ENCODE results near the gene MAGEB3. TPM values are rescaled to one million over a fixed set of nuclear protein-coding genes. Genes with fewer than 3 reads are reported as not detected.

The MAGEB3 gene
- total and polyA plus RNA-seq, 11 donors: not detected

DNA sequence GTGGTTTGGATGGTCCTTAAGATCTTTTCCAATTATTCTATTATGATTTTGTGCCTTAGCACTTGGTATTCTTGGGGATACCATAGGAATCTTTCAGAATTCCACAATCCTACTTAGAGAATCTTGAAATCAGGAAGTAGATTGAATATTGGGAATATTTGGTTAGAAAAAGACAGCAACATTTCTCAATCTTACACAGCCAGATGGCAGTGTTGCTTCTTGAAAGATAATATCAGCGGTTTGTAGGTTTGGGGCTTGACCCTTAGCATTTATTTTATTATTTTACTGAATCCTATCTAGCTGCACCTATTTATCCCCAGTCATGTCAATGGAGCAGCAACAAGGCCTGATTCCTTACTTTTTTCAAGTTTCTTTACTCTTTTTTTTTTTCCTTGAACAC is 45.0 kb downstream of the MAGEB3 start:
- ATAC-seq (no peak), DNase-seq (no peak)
- TF ChIP-seq, protein P1, sequence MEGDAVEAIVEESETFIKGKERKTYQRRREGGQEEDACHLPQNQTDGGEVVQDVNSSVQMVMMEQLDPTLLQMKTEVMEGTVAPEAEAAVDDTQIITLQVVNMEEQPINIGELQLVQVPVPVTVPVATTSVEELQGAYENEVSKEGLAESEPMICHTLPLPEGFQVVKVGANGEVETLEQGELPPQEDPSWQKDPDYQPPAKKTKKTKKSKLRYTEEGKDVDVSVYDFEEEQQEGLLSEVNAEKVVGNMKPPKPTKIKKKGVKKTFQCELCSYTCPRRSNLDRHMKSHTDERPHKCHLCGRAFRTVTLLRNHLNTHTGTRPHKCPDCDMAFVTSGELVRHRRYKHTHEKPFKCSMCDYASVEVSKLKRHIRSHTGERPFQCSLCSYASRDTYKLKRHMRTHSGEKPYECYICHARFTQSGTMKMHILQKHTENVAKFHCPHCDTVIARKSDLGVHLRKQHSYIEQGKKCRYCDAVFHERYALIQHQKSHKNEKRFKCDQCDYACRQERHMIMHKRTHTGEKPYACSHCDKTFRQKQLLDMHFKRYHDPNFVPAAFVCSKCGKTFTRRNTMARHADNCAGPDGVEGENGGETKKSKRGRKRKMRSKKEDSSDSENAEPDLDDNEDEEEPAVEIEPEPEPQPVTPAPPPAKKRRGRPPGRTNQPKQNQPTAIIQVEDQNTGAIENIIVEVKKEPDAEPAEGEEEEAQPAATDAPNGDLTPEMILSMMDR (IDR thresholded peaks at IDR 0.05): peak in 5 of 12 donors; percentile 9 to 25 (median 14)
- TF ChIP-seq POLR2A (IDR thresholded peaks at IDR 0.05): no peak
- Histone ChIP-seq H3K4me3 (no peak overlapping the region), H3K9me3 (no peaks in the 10 kb centered on the region), H3K36me3 (no peaks in the 10 kb centered on the region), H3K4me1 (no peaks in the 10 kb centered on the region), H3K27ac (no peak overlapping the region), H3K27me3 (peaks cover 0 to 7% (median 0%) of the 10 kb centered on the region in 9 donors)
- intact Hi-C loops (cut with DNase I): loop anchor here in 6 of 10 donors (5.0 to 10.0 kb wide), 2 partner anchors 227 to 229 kb away; no protein-coding TSS in a partner anchor
- WGBS, 4 donors: 4 to 32% (median 9%) methylated on average over 1 of the region's 1 CpG

DNA sequence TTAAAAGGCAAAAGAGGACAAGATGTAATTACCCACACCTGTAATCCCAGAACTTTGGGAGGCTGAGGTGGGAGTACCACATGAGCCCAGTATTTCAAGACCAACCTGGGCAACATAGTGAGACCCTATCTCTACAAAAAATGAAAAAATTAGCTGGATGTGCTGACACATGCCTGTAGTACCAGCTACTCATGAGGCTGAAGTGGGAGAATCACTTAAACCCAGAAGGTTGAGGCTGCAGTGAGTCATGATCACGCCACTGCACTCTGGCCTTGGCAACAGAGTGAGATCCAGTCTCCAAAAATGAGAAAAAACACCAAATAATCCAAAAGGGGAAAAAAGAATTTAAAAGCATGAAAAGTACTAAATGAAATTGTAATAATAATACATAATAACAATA is 47.9 kb downstream of the MAGEB3 start:
- Histone ChIP-seq H3K9me3 (no peaks in the 10 kb centered on the region), H3K4me3 (no peak overlapping the region), H3K36me3 (no peaks in the 10 kb centered on the region), H3K4me1 (no peaks in the 10 kb centered on the region), H3K27ac (no peak overlapping the region), H3K27me3 (peaks cover 0 to 7% (median 0%) of the 10 kb centered on the region in 9 donors)
- intact Hi-C loops (cut with DNase I): loop anchor here in 6 of 10 donors (5.0 to 10.0 kb wide), 2 partner anchors 224 to 226 kb away; no protein-coding TSS in a partner anchor
- ATAC-seq (no peak), DNase-seq (no peak)
- 20 to 89% (median 69%) methylated on average over 1 of the region's 1 CpG for WGBS, 4 donors
- TF ChIP-seq, protein P1 (IDR thresholded peaks at IDR 0.05): no peak
- TF ChIP-seq POLR2A (IDR thresholded peaks at IDR 0.05): no peak

DNA sequence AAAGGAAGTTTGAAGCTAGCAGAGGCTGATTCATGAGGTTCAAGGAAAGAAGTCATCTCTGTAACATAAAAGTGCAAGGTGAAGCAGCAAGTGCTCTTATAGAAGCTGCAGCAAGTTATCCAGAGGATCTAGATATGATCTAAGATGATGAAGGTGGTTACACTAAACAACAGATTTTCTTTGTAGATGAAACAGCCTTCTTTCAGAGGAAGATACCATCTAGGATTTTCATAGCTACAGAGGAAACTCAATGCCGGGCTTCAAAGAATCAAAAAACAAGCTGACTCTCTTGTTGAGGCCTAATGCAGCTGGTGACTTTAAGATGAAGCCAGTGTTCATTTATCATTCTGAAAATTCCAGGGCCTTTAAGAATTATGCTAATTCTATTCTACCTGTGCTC is 50.0 kb downstream of the MAGEB3 start:
- Histone ChIP-seq H3K27ac (no peak overlapping the region), H3K9me3 (no peaks in the 10 kb centered on the region), H3K27me3 (peaks cover 0 to 6% (median 0%) of the 10 kb centered on the region in 9 donors), H3K36me3 (no peaks in the 10 kb centered on the region), H3K4me3 (no peak overlapping the region), H3K4me1 (no peaks in the 10 kb centered on the region)
- DNase-seq: no peak
- no peak for ATAC-seq
- no peak for TF ChIP-seq POLR2A (IDR thresholded peaks at IDR 0.05)
- TF ChIP-seq, protein P1 (IDR thresholded peaks at IDR 0.05): no peak
- intact Hi-C loops (cut with DNase I): no loop called here
- 67 to 100% (median 89%) methylated on average over 1 of the region's 1 CpG for WGBS, 4 donors

DNA sequence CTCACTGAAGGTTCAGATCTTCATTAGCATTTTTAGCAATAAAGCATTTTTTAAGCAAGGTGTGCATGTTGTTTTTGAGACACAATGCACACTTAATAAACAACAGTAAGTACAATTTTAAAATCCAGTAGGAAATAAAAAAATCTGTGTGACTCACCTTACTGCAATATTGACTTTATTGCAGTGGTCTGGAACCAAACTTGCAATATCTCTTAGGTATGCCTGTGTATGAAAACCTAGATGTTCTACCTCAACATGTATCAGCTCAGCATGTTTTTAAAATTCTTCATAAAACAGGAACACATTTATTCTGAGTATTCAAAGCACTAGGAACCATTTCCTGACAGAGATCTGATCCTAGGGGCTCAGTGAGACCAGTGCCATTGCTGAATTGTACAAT is 52.1 kb downstream of the MAGEB3 start:
- intact Hi-C loops (cut with DNase I): no loop called here
- H3K4me3 ChIP-seq: no peak overlapping the region
- H3K36me3 ChIP-seq: no peaks in the 10 kb centered on the region
- no peak for TF ChIP-seq POLR2A (IDR thresholded peaks at IDR 0.05)
- TF ChIP-seq, protein P1 (IDR thresholded peaks at IDR 0.05): no peak
- H3K4me1 ChIP-seq: no peaks in the 10 kb centered on the region
- ATAC-seq: no peak
- DNase-seq: no peak
- no peak overlapping the region for H3K27ac ChIP-seq
- no peaks in the 10 kb centered on the region for H3K9me3 ChIP-seq
- peaks cover 0 to under 1% (median 0%) of the 10 kb centered on the region in 9 donors for H3K27me3 ChIP-seq

All from heart left ventricle (tissue), 16 donors.